GM12874 (cell line): ENCODE measurements around the gene AFF1.

ENCODE experiments used
- TF ChIP-seq, protein P1 (sequence below): IDR thresholded peaks from 2 replicates; pipeline ENCODE4 v1.5.1; 2011; ENCODE audit warnings: low read depth, mild to moderate bottlenecking, control low read depth, low read length, moderate library complexity; ENCODE audit not compliant: insufficient read depth

AFF1 gene

GRCh38 chr4:86895692-86896488 lies 38.9 kb upstream of the AFF1 start:
- TF ChIP-seq, protein P1, sequence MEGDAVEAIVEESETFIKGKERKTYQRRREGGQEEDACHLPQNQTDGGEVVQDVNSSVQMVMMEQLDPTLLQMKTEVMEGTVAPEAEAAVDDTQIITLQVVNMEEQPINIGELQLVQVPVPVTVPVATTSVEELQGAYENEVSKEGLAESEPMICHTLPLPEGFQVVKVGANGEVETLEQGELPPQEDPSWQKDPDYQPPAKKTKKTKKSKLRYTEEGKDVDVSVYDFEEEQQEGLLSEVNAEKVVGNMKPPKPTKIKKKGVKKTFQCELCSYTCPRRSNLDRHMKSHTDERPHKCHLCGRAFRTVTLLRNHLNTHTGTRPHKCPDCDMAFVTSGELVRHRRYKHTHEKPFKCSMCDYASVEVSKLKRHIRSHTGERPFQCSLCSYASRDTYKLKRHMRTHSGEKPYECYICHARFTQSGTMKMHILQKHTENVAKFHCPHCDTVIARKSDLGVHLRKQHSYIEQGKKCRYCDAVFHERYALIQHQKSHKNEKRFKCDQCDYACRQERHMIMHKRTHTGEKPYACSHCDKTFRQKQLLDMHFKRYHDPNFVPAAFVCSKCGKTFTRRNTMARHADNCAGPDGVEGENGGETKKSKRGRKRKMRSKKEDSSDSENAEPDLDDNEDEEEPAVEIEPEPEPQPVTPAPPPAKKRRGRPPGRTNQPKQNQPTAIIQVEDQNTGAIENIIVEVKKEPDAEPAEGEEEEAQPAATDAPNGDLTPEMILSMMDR = peak; percentile 53; the same call in 1 of the 2 replicates

- TF ChIP-seq, protein P1 = no peak
These were observed 38.2 kb upstream of the AFF1 start for GRCh38 chr4:86896596-86896995.

DNA sequence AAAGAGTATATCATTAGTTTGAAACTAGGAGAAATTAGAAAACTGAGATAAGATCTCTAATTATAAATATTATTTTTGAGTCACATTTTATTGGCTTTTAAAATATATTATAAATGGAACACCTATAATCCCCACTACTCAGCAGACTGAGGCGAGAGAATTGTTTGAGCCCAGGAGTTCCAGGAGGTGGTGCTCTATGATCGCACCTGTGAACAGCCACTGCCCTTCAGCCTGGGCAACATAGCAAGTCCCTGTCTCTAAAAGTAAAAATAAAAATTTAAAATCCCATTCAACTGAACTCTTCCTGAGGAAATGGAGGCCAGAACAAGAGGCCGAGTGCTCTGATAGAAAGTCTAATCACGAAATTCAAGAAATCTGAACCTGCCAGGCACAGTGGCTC lies 36.2 kb upstream of the AFF1 start:
- TF ChIP-seq, protein P1 = peak; percentile 42; the same call in 1 of the 2 replicates

DNA sequence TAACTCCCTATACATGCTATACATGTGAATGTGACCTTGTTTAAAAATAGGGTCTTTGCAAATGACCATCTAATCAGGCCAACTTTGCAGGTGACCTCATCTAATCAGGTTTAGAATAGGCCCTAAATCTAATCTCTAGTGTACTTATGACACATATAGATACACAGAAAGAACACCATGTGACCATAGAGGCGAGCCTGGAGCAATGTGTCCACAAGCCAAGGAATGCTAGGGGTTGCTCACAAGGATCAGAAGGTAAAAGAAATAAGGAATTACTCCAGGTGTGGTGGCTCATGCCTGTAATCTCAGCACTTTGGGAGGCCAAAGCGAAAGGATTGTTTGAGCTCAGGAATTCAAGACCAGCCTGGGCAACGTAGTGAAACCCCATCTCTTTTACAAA lies 32.9 kb upstream of the AFF1 start:
- TF ChIP-seq, protein P1 = no peak

- TF ChIP-seq, protein P1 = no peak
These were observed 26.6 kb upstream of the AFF1 start for GRCh38 chr4:86908251-86908657.

GRCh38 chr4:86909546-86910295 lies 25.1 kb upstream of the AFF1 start:
- TF ChIP-seq, protein P1 = no peak

DNA sequence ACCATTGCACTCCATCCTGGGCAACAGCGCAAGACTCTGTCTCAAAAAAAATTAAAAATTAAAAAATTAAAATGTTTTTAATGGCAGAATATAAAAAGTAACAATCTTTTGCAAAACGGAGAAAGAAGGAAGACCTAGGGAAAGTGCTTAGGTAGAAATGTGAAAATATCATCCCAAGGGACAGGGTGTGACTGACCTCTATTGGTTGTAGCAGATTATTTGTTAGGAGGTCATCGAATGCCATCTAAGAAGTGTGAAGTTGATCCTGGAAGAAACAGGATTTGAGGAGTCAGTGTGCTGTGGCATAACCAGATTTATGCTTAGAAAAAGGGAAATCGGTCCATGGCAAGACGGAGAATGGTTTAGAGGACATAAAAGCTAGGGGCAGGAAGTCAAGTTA lies 24.4 kb upstream of the AFF1 start:
- TF ChIP-seq, protein P1 = no peak
